HG02678 (cell line): ENCODE results near the gene MTFR1L.
A peak's percentile ranks its signal among the peaks of the same experiment; 100 is the strongest.

Experiments used
- ATAC-seq: cut with Tn5 transposase; IDR thresholded peaks from one replicate; pipeline ENCODE4 v1.9.1; 2021; ENCODE audit warnings: mild to moderate bottlenecking, moderate library complexity; ENCODE audit not compliant: unreplicated experiment

The MTFR1L gene

GRCh38 chr1:25858906-25859789 lies 39.4 kb downstream of the MTFR1L start, which contains the start of gene AUNIP:
AUNIP (minus strand) TSS chr1:25859457; CDS start chr1:25859357, 100 bp downstream.
- peak; percentile 85 for ATAC-seq

- ATAC-seq: no peak
Observed at GRCh38 chr1:25861316-25862286, 41.8 kb downstream of the MTFR1L start.

- no peak for ATAC-seq
Observed at GRCh38 chr1:25862785-25863485, 43.2 kb downstream of the MTFR1L start.

- no peak for ATAC-seq
Observed at GRCh38 chr1:25863486-25864262, 43.9 kb downstream of the MTFR1L start.

- no peak for ATAC-seq
Observed at GRCh38 chr1:25864434-25864833, 44.7 kb downstream of the MTFR1L start.

GRCh38 chr1:25866288-25866687 lies 46.5 kb downstream of the MTFR1L start:
- ATAC-seq: no peak

GRCh38 chr1:25867210-25867991 lies 47.6 kb downstream of the MTFR1L start:
- no peak for ATAC-seq

- ATAC-seq: no peak
Observed at GRCh38 chr1:25869909-25870606, 50.3 kb downstream of the MTFR1L start.

DNA sequence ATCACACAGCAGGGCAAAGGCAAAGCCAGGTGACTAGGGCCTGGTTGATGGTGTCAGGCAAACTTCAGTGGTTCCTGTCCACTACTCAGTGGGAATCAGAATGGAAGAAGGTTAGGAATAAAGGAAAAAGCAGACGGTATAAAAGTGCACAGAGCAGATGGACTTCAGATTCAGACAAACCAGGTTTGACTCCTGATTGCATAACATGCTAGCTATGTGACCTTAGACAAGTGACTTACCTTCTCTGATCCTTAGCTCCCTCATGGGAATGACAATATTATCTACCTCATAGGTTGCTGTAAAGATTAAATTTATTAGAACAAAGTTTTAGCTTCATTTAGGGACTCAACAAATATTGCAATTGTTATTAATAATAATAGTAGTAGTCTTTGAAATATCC lies 50.9 kb downstream of the MTFR1L start:
- no peak for ATAC-seq

- no peak for ATAC-seq
Observed at GRCh38 chr1:25871086-25871703, 51.4 kb downstream of the MTFR1L start.

GRCh38 chr1:25871704-25872494 lies 52.1 kb downstream of the MTFR1L start:
- ATAC-seq: no peak

- no peak for ATAC-seq
Observed at GRCh38 chr1:25872713-25873112, 53.0 kb downstream of the MTFR1L start.

GRCh38 chr1:25873120-25873519 lies 53.4 kb downstream of the MTFR1L start:
- ATAC-seq: no peak

DNA sequence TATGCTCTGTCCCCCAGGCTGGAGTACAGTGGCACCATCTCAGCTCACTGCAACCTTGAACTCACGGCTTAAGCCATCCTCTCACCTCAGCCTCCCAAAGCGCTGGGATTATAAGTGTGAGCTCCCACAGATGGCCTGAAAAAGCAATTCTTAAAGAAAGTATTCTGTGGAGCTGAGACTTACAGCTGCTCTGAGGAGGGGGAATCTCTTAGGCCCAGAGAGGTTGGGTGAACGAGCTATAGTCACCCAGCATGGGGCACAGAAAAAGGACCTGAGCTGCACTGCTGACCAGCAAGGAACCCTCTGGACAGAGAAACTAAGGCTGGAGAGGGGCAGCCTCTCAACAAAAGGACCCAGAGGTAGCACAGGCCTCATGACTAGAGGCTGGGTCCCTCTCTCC lies 54.5 kb downstream of the MTFR1L start:
- ATAC-seq: no peak

- ATAC-seq: no peak
Observed at GRCh38 chr1:25874635-25875153, 54.9 kb downstream of the MTFR1L start.

- peak; percentile 65 for ATAC-seq
Observed at GRCh38 chr1:25875154-25875855, 55.6 kb downstream of the MTFR1L start, which contains the start of gene PAQR7. PAQR7 (minus strand) TSS chr1:25875708; CDS start chr1:25863839, 11,869 bp downstream.
